GM10266 (cell line): ENCODE data around the gene MCIDAS.

Experiments used
- DNase-seq: peaks from one replicate; pipeline ENCODE4 v3.0.0; 2012; ENCODE audit errors: extremely low spot score
- CTCF ChIP-seq: IDR thresholded peaks from 2 replicates; pipeline ENCODE4 v1.5.1; 2012; ENCODE audit warnings: mild to moderate bottlenecking, low read depth; ENCODE audit not compliant: control insufficient read depth, insufficient read depth; ENCODE audit errors: missing control alignments

MCIDAS gene

DNA sequence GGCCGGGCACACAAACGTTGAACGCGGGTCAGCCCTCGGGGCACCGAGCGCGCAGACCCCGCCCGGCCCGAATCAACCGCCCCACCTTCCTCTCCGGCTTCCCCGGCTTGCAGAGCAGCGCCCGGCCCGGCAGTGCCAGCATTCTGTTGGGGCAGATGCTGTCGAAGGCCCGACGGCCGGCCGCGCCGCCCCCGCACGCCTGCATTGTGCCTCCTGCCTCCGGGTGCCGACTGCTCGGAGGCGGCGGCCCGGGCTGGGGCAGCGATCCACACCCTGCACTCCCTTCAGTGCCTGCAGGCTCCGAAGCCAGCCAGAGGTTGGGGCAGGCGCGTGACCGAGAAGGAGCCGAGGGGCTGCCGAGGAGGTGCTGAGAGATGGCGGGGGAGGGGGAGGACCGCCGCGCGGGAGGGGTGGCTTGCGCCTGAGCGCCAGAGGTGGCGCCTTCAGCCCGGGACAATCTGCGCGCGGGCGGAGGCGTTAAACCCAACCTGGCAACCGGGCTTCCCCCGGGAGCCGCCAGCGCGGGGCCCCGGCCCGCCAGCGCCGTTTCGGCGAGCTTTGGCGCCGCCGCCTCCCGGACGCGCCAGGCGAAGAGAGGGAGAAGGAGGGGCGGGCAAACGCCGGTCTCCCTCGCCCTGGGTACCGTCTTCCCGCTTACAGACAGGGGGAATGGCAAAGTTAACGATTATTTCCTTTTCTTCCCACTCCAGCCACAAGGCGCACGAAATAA lies at the start of gene MCIDAS:
Gene MCIDAS (minus strand): TSS at position 382 of the 730 bp plus-strand sequence. CDS start 177 bp downstream, at position 205.
- peak; percentile 37 for TF ChIP-seq CTCF

GRCh38 chr5:55276771-55277170 lies 49.7 kb upstream of the MCIDAS start:
- no peak for TF ChIP-seq CTCF
- DNase-seq: no peak

More for the DNA sequence above, at the start of gene MCIDAS:
- DNase-seq: peak; percentile 88

- no peak for TF ChIP-seq CTCF
- no peak for DNase-seq
These were observed 31.2 kb upstream of the MCIDAS start for GRCh38 chr5:55258339-55258738.

DNA sequence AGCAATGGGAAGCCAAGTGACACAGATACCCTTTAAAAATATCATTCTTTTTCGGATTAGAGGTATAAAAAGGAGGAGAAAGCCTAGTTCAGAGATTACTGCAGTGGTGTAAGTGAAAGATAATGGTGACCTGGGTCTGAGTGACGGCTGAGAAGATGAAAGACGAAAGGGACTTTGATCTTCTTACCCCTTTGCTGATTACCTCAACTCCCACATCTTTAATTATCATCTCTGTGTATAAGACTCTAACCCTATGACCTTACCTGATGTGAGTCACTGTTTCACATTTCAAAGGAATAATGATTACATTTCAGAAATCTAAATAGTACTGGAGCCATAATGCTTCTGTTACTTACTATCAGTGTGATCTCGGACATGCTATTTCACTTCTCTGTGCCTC lies 27.7 kb upstream of the MCIDAS start:
- TF ChIP-seq CTCF: no peak
- DNase-seq: no peak

DNA sequence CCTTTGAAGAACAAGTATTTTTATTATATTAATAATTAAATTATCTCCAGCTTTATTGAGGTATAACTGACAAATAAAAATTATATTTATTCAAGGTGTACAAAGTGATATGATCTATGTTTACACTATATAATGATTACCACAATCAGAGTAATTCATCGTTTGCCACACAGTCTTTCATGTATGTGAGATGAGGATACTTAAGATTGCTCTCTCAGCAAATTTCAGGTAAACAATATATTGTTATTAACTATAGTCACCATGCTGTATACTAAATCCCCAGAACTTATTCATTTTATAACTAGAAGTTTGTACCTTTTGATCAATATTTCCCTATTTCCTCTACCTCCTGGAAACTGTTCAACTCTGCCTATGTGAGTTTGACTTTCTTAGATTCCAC lies 22.9 kb upstream of the MCIDAS start:
- DNase-seq: no peak
- no peak for TF ChIP-seq CTCF

GRCh38 chr5:55241746-55242145 lies 14.6 kb upstream of the MCIDAS start:
- DNase-seq: no peak

More at GRCh38 chr5:55241746-55242145, 14.6 kb upstream of the MCIDAS start:
- TF ChIP-seq CTCF: no peak
